Ovary (tissue), 3 donors: Measurements from ENCODE around the gene SLC28A3.

ENCODE experiments used
- EP300 ChIP-seq: sonication (generic); formaldehyde crosslinking; IDR thresholded peaks from one replicate; pipeline ENCODE4 v1.6.1; 2017; ENCODE audit warnings: antibody characterized with exemption
- POLR2A ChIP-seq: fragments of 450-650 bp; IDR thresholded peaks from one replicate; pipeline ENCODE4 v1.6.1; 2017; ENCODE audit warnings: antibody characterized with exemption, mild to moderate bottlenecking, moderate library complexity
- TF ChIP-seq, protein P1 (sequence below), 3 donors: fragments of 450-650 bp in 2 of 3; fragments of 200-600 bp in 1 of 3; IDR thresholded peaks; one replicate each; pipeline versions ENCODE4 v1.5.1 to v1.8.0; 2016 to 2022; ENCODE audit warnings: antibody characterized with exemption in 3 of 3, mild to moderate bottlenecking in 1 of 3
- donor health status: DM: no; HTN: no; CAD: no.

DNA sequence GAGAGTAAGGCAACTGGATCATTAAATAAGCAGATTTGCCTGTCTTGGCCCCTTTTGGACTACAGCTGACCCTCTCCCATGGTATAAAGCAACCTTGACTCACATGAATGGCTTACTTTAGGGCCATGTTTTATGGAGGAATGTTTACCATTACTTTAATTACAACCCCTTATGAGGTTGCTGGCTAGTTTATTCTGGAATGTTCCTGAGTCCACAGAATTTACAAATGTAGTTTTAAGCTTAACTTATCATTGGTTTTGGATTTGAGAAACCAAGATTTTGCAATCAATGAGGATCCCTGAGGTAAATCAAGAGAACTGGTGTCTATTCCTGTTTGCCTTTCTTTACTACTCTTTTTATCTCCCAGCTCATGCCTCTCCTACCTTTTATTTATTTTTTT is 15.7 kb downstream of the SLC28A3 start:
- TF ChIP-seq, protein P1, sequence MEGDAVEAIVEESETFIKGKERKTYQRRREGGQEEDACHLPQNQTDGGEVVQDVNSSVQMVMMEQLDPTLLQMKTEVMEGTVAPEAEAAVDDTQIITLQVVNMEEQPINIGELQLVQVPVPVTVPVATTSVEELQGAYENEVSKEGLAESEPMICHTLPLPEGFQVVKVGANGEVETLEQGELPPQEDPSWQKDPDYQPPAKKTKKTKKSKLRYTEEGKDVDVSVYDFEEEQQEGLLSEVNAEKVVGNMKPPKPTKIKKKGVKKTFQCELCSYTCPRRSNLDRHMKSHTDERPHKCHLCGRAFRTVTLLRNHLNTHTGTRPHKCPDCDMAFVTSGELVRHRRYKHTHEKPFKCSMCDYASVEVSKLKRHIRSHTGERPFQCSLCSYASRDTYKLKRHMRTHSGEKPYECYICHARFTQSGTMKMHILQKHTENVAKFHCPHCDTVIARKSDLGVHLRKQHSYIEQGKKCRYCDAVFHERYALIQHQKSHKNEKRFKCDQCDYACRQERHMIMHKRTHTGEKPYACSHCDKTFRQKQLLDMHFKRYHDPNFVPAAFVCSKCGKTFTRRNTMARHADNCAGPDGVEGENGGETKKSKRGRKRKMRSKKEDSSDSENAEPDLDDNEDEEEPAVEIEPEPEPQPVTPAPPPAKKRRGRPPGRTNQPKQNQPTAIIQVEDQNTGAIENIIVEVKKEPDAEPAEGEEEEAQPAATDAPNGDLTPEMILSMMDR (IDR thresholded peaks at IDR 0.05): no peak
- no peak for TF ChIP-seq POLR2A
- TF ChIP-seq EP300: no peak
